Right kidney (tissue), 9 donors: Measurements from ENCODE around the gene PCDHA11.
"Not testable (repeated sequence)": the region's sequence is repeated elsewhere in the genome, so short reads cannot be mapped to it uniquely, and the experiment has no call there.

ENCODE experiments used
- DNase-seq: peaks from one replicate; pipeline ENCODE4 v3.0.0-alpha.2; 2016
- long read RNA-seq, 8 donors: transcript quantifications; one replicate each; lab custom pipeline, GENCODE V29; 2026

The PCDHA11 gene, protein sequence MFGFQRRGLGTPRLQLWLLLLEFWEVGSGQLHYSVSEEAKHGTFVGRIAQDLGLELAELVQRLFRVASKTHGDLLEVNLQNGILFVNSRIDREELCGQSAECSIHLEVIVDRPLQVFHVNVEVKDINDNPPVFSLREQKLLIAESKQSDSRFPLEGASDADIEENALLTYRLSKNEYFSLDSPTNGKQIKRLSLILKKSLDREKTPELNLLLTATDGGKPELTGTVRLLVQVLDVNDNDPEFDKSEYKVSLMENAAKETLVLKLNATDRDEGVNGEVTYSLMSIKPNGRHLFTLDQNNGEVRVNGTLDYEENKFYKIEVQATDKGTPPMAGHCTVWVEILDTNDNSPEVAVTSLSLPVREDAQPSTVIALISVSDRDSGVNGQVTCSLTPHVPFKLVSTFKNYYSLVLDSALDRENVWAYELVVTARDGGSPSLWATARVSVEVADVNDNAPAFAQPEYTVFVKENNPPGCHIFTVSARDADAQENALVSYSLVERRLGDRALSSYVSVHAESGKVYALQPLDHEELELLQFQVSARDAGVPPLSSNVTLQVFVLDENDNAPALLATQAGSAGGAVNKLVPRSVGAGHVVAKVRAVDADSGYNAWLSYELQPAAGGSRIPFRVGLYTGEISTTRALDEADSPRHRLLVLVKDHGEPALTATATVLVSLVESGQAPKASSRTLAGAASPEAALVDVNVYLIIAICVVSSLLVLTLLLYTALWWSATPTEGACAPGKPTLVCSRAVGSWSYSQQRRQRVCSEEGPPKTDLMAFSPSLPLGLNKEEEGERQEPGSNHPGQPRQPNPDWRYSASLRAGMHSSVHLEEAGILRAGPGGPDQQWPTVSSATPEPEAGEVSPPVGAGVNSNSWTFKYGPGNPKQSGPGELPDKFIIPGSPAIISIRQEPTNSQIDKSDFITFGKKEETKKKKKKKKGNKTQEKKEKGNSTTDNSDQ
- long read RNA-seq, donor 1 = 0 reads
- long read RNA-seq, donor 2 = 0 reads
- long read RNA-seq, donor 3 = 0 reads
- long read RNA-seq, donor 4 = 0 reads
- long read RNA-seq, donor 5 = 0 reads
- long read RNA-seq, donor 6 = 0 reads
- long read RNA-seq, donor 7 = 0 reads
- long read RNA-seq, donor 8 = 0 reads

DNA sequence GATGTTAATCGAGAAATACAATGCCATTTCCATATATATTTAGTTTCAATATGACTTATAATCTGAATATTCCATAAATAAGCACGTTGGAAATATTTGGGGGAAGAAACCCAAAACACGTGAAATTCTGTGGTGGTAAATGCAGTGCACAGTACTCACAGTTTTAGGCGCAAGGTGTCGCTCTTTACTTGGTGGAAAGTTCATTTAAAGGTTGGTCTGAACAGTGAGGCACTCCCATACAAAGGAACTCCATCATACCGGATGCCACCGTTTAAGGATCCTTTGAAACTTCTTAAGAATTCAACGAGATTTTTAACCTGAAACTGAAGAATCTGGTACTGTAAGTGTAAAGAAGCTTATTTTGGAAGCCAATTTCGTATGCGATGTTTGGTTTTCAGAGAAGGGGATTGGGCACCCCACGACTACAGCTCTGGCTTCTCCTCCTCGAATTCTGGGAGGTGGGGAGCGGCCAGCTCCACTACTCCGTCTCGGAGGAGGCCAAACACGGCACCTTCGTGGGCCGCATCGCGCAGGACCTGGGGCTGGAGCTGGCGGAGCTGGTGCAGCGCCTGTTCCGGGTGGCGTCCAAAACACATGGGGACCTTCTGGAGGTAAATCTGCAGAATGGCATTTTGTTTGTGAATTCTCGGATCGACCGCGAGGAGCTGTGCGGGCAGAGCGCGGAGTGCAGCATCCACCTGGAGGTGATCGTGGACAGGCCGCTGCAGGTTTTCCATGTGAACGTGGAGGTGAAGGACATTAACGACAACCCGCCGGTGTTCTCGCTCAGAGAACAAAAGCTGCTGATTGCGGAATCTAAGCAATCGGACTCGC is at the start of gene PCDHA11:
Gene PCDHA11, plus strand, starts transcription at position 237 of the 834 bp plus-strand sequence. Its CDS starts 147 bp downstream, at position 384.
- DNase-seq = no peak

DNA sequence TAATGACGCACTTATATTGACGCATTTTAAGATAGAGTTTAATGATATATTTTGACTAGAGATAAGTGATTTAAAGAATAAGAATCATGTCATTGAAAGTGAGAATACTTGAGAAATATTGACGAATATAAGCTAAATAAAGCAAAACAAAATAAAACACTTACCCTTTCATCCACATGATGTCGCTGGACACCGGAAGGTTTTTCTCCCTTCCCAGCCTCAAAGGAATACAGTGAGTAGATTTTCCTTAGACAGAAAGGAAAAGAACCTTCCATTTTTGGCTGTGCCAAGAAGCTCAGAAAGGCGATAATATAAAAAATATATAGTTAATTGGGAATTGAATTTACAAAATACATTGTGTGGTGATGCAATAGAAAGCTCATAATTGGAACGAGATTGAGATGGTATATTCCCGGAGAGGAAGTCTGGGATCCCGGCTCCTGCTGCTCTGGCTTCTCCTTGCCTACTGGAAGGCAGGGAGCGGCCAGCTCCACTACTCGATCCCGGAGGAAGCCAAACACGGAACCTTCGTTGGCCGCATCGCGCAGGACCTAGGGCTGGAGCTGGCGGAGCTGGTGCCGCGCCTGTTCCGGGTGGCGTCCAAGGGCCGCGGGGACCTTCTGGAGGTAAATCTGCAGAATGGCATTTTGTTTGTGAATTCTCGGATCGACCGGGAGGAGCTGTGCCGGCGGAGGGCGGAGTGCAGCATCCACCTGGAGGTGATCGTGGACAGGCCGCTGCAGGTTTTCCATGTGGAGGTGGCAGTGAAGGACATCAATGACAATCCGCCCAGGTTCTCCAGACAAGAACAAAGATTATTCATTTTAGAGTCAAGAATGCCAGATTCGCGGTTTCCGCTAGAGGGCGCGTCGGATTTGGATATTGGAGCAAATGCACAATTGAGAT is 47.1 kb upstream of the PCDHA11 start, which contains the start of gene PCDHA5:
Gene PCDHA5, plus strand, starts transcription at position 239 of the 906 bp plus-strand sequence.
- DNase-seq = no peak

DNA sequence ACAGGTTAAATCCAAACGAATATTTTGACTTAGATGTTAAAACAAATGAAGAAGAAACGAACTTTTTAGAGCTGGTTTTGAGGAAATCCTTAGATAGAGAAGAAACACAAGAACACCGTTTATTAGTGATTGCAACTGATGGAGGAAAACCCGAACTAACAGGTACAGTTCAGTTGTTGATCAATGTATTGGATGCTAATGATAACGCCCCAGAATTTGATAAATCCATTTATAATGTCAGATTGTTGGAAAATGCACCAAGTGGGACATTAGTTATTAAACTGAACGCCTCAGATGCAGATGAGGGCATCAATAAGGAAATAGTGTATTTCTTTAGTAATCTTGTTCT is 46.5 kb upstream of the PCDHA11 start:
- no peak for DNase-seq

DNA sequence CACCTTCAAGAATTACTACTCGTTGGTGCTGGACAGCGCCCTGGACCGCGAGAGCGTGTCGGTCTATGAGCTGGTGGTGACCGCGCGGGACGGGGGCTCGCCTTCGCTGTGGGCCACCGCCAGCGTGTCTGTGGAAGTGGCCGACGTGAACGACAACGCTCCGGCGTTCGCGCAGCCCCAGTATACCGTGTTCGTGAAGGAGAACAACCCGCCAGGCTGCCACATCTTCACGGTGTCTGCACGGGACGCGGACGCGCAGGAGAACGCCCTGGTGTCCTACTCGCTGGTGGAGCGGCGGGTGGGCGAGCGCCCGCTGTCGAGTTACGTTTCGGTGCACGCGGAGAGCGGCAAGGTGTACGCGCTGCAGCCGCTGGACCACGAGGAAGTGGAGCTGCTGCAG is 45.8 kb upstream of the PCDHA11 start:
- not testable (repeated sequence) for DNase-seq

DNA sequence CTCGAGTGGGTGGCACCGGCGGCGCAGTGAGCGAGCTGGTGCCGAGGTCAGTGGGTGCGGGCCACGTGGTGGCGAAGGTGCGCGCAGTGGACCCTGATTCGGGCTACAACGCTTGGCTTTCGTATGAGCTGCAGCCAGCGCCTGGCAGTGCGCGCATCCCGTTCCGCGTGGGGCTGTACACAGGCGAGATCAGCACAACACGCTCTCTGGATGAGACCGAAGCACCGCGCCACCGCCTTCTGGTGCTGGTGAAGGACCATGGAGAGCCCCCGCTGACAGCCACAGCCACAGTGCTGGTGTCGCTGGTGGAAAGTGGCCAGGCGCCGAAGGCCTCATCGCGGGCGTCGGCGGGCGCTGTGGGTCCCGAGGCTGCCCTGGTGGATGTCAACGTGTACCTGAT is 45.3 kb upstream of the PCDHA11 start:
- DNase-seq = no peak

DNA sequence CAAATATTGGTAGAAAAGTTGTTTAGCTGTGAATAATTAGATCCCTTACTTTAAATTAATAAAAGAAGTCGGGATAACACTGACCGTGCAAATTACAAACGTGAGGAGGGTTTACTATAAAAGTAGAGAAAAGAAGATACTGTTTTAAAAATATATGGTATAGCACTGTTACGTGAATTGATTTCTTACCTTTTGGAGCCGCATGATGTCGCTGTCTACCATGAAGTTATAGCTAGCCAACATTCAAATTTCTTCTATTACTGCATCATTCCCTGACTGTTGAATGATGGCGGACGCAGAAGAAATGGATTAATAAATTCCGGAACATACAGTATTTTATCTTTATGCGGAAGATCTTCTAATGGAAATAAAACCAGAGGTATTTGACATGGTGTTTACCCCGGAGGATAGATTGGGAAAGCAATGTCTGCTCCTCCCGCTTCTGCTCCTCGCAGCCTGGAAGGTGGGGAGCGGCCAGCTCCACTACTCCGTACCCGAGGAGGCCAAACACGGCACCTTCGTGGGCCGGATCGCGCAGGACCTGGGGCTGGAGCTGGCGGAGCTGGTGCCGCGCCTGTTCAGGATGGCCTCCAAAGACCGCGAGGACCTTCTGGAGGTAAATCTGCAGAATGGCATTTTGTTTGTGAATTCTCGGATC is 40.9 kb upstream of the PCDHA11 start, which contains the start of gene PCDHA6:
Gene PCDHA6, plus strand, starts transcription at position 257 of the 658 bp plus-strand sequence. Its CDS starts 132 bp downstream, at position 389.
- no peak for DNase-seq

DNA sequence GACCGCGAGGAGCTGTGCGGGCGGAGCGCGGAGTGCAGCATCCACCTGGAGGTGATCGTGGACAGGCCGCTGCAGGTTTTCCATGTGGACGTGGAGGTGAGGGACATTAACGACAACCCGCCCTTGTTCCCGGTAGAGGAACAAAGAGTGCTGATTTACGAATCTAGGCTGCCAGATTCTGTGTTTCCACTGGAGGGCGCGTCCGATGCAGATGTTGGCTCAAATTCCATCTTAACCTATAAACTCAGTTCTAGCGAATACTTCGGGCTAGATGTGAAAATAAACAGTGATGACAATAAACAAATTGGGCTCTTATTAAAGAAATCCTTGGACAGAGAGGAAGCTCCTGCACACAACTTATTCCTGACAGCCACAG is 40.4 kb upstream of the PCDHA11 start:
- no peak for DNase-seq

DNA sequence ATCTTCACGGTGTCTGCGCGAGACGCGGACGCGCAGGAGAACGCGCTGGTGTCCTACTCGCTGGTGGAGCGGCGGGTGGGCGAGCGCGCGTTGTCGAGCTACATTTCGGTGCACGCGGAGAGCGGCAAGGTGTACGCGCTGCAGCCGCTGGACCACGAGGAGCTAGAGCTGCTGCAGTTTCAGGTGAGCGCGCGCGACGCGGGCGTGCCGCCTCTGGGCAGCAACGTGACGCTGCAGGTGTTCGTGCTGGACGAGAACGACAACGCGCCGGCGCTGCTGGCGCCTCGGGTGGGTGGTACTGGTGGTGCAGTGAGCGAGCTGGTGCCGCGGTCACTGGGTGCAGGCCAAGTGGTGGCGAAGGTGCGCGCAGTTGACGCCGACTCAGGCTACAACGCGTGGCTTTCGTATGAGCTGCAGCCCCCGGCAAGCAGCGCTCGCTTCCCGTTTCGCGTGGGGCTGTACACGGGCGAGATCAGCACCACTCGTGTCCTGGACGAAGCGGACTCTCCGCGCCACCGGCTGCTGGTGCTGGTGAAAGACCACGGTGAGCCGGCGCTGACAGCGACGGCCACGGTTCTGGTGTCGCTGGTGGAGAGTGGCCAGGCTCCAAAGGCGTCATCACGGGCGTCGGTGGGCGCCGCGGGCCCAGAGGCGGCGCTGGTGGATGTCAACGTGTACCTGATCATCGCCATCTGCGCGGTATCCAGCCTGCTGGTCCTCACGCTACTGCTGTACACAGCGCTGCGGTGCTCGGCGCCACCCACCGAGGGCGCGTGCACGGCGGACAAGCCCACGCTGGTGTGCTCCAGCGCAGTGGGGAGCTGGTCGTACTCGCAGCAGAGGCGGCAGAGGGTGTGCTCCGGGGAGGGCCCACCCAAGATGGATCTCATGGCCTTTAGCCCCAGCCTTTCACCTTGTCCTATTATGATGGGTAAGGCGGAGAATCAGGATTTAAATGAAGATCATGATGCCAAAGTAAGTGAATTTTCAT is 39.0 kb upstream of the PCDHA11 start:
- DNase-seq = not testable (repeated sequence)

DNA sequence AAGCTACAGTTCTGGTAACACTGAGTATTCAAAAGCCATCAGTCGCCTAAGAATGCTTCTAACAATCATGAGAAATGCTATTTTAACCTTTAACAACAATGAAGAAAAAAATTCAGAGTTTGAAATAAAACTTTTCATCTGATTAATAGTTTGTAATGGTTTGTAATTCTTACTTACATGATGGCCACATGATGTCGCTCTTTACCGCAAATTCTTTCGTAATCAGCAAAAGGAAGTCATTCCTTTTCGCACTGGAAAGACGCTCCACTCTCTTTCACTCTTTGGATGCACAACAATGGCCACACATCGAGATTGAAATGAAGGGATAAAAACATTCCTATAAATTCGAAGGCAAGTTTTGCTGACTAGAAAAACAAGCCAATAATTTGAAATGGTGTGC is 34.8 kb upstream of the PCDHA11 start, which contains the start of gene PCDHA7:
Gene PCDHA7, plus strand, starts transcription at position 277 of the 400 bp plus-strand sequence. Its CDS starts 115 bp downstream, at position 392.
- DNase-seq = no peak

DNA sequence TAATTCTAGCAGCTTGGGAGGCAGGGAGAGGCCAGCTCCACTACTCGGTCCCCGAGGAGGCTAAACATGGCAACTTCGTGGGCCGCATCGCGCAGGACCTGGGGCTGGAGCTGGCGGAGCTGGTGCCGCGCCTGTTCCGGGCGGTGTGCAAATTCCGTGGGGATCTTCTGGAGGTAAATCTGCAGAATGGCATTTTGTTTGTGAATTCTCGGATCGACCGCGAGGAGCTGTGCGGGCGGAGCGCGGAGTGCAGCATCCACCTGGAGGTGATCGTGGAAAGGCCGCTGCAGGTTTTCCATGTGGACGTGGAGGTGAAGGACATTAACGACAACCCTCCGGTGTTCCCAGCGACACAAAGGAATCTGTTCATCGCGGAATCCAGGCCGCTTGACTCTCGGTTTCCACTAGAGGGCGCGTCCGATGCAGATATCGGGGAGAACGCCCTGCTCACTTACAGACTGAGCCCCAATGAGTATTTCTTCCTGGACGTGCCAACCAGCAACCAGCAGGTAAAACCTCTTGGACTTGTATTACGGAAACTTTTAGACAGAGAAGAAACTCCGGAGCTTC is 34.2 kb upstream of the PCDHA11 start:
- DNase-seq = not testable (repeated sequence)

DNA sequence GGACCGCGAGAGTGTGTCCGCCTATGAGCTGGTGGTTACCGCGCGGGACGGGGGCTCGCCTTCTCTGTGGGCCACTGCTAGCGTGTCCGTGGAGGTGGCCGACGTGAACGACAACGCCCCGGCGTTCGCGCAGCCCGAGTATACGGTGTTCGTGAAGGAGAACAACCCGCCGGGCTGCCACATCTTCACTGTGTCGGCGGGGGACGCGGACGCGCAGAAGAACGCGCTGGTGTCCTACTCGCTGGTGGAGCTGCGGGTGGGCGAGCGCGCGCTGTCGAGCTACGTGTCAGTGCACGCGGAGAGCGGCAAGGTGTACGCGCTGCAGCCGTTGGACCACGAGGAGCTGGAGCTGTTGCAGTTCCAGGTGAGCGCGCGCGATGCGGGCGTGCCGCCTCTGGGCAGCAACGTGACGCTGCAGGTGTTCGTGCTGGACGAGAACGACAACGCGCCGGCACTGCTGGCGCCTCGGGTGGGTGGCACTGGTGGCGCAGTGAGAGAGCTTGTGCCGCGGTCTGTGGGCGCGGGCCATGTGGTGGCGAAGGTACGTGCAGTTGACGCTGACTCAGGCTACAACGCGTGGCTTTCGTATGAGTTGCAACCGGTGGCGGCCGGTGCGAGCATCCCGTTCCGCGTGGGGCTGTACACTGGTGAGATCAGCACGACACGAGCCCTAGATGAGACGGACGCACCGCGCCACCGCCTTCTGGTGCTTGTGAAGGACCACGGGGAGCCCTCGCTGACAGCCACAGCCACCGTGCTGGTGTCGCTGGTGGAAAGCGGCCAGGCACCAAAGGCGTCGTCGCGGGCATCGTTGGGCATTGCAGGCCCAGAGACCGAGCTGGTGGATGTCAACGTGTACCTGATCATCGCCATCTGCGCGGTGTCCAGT is 32.9 kb upstream of the PCDHA11 start:
- DNase-seq = no peak

DNA sequence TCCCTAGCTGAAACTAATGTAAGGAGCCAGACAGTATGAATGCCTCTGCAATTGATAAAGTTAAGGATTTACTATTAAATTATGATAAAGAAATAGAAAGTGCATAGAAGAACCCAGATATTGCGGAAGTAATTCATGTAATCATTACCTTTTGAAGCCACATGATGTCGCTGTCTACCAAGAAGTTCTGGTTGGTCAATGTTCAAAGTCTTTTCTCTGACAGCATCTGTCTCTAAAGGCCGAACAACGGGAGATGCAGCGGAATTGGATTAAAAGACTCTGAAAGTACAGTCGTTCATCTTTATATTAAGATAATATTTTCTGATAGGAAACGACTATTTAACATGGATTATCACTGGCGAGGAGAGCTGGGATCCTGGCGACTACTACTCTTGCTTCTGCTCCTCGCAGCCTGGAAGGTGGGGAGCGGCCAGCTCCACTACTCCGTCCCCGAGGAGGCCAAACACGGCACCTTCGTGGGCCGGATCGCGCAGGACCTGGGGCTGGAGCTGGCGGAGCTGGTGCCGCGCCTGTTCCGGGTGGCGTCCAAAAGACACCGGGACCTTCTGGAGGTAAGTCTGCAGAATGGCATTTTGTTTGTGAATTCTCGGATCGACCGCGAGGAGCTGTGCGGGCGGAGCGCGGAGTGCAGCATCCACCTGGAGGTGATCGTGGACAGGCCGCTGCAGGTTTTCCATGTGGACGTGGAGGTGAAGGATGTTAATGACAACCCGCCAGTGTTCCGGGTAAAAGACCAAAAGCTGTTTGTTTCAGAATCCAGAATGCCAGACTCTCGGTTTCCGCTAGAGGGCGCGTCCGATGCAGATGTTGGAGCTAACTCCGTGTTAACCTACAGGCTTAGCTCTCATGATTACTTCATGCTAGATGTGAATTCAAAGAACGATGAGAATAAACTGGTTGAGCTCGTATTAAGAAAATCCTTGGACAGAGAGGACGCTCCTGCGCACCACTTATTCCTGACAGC is 27.5 kb upstream of the PCDHA11 start, which contains the start of gene PCDHA8:
Gene PCDHA8, plus strand, starts transcription at position 210 of the 985 bp plus-strand sequence. Its CDS starts 135 bp downstream, at position 345.
- no peak for DNase-seq

DNA sequence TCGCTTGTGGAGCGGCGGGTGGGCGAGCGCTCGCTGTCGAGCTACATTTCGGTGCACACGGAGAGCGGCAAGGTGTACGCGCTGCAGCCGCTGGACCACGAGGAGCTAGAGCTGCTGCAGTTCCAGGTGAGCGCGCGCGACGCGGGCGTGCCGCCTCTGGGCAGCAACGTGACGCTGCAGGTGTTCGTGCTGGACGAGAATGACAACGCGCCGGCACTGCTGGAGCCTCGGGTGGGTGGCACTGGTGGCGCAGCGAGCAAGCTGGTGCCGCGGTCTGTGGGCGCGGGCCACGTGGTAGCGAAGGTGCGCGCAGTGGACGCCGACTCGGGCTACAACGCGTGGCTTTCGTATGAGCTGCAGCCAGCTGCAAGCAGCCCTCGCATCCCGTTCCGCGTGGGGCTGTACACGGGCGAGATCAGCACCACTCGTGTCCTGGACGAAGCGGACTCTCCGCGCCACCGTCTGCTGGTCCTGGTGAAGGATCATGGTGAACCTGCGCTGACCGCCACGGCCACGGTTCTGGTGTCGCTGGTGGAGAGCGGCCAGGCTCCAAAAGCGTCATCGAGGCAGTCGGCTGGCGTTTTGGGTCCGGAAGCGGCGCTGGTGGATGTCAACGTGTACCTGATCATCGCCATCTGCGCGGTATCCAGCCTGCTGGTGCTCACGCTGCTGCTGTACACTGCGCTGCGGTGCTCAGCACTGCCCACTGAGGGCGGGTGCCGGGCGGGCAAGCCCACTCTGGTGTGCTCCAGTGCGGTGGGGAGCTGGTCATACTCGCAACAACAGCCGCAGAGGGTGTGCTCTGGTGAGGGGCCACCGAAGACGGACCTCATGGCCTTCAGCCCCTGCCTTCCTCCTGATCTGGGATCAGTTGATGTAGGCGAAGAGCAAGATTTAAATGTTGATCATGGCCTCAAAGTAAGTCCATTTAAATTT is 25.7 kb upstream of the PCDHA11 start:
- no peak for DNase-seq
